ENCODE results near the gene ULK2.

Gene ULK2

DNA sequence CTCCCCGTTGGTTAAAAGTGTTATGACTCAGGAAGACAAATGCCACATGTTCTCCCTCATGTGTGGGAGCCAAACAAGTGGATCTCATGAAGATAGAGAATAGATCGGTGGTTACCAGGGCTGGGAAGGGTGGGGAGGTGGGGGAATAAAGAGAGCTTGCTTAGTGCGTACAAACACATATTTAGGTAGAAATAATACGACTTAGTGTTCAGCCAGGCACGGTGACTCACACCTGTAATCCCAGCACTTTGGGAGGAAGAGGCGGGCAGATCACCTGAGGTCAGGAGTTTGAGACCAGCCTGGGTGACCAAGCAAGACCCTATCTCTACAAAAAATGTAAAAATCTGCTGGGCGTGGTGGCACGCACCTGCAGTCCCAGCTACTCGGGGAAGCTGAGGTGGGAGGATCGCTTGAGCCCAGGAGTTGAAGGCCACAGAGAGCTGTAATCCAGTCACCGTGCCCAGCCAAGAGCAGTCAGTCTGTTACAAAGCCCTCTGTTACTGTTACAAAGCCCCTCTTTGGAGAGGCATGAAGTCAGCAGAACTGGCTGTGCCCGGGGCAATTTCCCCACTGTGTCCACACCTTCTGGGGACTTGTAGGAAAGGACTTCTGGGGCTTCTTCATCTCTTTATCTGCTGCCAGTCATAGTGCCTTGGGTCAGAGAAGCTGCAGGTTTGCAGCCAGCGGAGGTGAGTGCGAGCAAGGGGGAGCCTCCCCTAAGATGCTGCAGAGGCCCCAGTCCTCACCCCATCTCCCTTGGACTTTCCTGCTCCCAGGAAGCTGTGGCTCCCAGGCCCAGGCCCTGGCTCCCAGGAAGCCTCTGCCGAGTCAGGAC, 115.3 kb downstream of the ULK2 start:
- no peak for TF ChIP-seq ZNF274 (IDR thresholded peaks at IDR 0.05; ENCODE audit: low read depth, low read length)

DNA sequence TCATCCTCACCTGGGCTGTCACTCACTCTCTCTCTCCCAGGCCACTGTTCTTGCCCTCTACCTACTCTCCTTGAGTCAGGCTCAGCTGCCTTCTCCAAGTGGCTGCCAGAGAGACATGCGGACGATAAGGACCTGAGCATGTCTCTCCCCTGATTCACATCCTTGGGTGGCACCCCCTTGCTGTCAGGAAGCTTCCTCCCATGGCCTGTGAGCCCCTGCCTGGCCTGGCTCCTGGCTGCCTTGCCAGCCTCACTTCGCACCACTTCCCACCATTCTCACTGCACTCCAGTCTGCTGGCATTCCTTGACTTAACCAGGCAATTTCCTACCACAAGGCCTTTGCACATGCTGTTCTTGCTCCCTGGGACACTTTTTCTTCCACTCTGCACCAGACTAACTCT, 116.9 kb downstream of the ULK2 start:
- TF ChIP-seq ZNF274 (IDR thresholded peaks at IDR 0.05; ENCODE audit: low read depth, low read length) = no peak

More for the DNA sequence above, 115.3 kb downstream of the ULK2 start:
- no peak overlapping the region for H3K4me3 ChIP-seq (ENCODE audit: low read length)

DNA sequence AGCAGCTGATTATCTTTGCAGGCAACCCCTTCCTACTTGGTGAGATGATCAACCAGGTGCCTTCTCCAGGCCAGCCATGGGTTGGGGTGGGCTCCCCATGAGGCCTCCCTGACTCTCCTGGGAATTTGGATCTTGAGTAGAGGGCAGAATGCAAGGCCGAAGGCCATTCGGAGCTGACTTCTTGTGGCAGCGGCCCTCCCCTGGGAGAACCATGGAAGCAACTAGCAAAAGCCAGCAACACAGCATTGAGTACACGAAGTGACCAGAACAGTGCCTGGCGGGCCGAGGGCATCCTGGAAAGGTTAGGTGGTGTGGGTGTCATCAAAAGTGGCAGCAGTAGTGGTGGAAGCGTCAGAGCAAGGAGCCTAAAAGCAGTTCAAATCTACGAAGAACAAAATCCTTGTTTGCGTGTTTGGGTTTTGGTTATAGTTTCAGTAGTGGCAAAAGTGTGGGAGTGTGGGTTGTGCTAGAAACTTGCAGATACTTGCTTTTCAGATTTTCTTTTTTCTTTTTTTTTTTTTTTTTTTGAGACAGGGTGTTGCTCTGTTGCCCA, 117.6 kb downstream of the ULK2 start:
- H3K4me3 ChIP-seq (ENCODE audit: low read length) = no peak overlapping the region
- no peak for TF ChIP-seq ZNF274 (IDR thresholded peaks at IDR 0.05; ENCODE audit: low read depth, low read length)

More for the DNA sequence above, 116.9 kb downstream of the ULK2 start:
- H3K4me3 ChIP-seq (ENCODE audit: low read length) = no peak overlapping the region

DNA sequence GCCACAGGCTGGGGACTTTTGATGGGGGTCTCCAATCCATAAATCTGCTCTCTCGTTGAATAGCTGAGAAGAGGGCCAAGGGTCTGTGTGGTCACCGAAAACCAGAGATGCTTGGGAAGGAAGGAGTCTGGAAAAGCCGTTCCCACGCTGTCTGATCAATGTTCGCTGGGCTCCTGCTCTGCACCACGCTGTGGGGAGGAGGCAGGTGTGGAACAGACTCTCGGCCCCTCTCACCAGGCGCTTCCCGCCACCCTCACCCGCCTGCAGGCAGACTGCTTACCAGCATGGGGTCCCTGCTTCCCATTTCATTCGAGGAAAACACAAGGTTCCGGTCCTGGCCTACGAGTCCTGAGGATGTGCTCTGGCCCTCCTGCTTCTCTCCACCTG, 118.9 kb downstream of the ULK2 start:
- TF ChIP-seq ZNF274 (IDR thresholded peaks at IDR 0.05; ENCODE audit: low read depth, low read length) = no peak
- H3K4me3 ChIP-seq (ENCODE audit: low read length) = no peak overlapping the region

DNA sequence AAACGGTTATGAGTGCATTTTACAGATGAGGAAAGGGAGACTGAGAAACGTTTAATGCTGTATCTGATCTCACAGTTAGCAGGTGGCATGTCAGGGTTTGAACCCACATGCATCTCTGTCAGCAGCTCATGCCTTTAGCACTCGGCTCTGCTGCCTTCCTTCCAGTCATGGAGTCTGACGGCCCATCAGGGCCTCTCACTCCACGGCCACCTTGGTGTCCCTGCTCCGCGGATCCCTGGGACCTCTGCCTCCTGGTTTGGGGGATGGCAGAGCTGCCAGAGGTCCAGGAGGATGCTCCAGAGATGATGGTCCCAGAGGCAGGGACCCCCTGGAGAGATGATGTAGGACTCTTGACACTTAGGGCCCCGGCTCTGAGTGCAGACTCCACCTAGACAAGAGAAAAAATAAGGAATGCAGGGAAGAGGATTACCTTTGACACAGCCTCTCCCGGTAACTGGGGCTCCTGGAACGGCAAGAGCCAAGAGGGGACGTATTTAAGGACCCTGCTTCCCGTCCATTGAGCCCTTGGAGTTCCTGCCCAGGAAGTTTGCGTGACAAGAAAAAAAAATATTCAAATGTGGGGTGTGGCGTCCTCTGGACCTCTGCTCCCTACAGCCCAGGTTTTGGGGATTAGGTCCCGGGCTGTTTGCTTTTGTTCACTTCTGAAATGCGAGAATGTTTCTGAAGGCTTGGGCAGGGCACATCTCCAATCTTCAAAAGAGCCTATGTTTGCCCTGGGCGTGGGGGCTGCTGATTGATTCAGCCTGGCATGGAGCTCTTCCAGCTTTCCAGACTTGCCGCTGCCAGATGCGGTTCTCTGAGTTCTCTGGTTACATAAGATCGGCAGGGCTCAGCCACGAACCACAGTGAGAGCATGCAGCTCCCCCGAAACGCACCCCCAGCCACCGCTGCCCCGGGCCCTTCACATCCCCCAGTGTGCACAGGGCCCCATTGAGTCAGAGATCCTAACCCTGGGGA, 119.6 kb downstream of the ULK2 start, which contains the start of gene ALDH3A1:
Gene ALDH3A1 (minus strand): TSS at position 470 of the 978 bp plus-strand sequence. CDS start 3,169 bp downstream, outside the sequence.
- no peak within 1 kb of the TSS for H3K4me3 ChIP-seq (ENCODE audit: low read length)
- no peak for TF ChIP-seq ZNF274 (IDR thresholded peaks at IDR 0.05; ENCODE audit: low read depth, low read length)

DNA sequence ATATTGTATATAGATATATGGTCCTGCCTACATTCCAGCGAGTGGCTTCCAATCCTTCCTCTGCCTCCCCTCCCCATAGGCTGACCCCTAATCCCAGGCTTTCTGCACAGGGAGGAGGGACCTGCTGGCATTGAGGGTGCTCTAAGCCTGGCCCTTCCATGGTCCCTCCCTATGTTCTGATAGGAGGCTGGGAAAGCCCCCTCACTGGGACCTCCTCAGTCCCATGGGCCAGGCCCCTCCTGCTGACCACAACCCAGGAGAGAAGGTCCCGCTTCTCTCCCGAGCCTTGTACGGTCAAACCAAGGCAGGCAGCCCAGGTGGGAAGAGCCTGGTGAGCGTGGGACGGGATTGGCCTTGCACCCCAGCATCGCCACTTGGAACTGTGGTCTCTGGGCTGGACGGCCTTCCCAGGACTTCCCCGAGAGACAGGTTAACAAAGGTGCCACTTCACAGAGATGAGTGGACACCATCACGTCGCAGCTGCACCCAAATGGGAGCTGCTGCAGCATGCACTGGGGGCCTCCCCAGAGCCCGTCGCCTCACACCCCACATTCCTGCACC, 120.5 kb downstream of the ULK2 start:
- no peak for TF ChIP-seq ZNF274 (IDR thresholded peaks at IDR 0.05; ENCODE audit: low read depth, low read length)
- no peak overlapping the region for H3K4me3 ChIP-seq (ENCODE audit: low read length)

DNA sequence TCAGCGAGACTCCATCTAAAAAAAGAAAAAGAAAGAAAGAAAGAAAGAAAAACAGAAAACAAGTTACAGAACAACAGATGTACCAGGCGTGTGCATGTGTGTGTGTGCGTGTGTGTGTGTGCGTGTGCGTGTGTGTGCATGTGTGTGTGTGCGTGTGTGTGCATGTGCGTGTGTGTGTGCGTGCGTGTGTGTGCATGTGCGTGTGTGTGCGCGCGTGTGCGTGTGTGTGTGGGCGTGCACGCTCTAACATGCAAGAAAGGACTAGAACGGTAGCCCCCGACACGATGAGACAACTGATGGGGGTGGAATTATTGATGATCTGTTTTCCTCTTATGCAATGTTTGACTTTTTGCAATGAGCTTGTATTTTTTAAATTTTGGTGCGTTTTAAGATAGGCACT, 121.2 kb downstream of the ULK2 start:
- no peak overlapping the region for H3K4me3 ChIP-seq (ENCODE audit: low read length)
- no peak for TF ChIP-seq ZNF274 (IDR thresholded peaks at IDR 0.05; ENCODE audit: low read depth, low read length)

DNA sequence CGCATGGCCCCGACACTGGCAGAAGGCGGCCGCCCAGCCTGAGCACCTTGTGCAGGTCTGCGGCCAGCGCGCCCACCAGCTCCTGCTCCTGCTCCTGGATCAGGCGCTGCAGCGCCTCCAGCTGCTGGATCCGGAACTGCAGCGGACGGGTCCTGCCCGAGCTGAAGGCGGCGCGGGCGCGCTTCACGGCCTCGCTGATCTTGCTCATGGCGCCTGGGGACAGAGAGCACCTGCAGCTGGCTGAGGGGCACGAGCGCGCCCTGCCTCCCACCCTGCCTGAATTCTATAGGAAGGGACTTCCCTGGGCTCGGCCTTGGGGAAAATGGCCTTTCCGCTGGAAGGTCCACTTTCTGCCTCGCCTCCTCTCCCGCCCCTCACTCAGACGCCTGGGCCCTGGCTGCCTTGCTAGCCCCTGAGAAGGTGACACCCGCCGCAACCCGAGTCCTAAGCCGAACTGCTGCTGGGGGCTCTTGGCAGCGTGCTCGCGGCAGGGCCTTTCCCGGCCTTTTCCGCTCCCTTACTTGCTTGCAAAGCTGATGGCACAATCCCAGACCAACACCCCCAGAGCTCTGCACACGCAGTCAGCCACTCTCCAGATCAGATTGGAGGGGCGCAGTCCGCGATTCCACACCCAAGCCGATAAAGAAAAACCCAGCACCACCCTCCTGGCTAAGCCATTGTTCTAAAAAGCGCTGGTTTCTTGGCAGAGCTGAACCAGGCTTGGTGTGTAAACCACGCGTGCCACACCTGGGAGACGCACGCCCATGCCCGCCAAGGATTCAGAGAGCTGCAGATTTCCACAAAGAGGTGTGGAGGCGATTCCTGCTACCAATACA, 122.6 kb downstream of the ULK2 start:
- TF ChIP-seq ZNF274 (IDR thresholded peaks at IDR 0.05; ENCODE audit: low read depth, low read length) = no peak
- H3K4me3 ChIP-seq (ENCODE audit: low read length) = peak overlapping the region; percentile 10; the same call in 1 of the 2 replicates

DNA sequence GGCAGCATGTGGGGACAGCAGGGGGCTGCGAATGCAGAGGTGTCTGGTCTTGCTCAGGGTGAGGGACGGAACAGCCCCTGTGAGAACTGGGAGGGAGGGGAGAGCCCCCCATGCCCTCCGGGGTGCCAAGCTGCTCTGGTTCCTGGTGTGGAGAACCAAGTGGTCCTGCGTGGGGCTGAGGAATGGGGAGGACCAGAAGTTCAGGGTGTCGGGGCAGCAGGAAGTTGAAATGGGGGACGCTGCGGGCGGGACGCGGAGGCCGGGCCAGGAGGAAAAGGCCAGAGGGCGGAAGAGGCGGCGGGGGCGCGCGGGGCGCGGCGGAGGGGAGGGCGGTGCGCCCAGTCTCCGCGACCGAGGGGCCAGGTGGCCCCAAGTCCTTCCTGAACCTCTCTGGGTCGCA, 123.2 kb downstream of the ULK2 start:
- H3K4me3 ChIP-seq (ENCODE audit: low read length) = peak overlapping the region; percentile 35; the same call in 1 of the 2 replicates
- no peak for TF ChIP-seq ZNF274 (IDR thresholded peaks at IDR 0.05; ENCODE audit: low read depth, low read length)

DNA sequence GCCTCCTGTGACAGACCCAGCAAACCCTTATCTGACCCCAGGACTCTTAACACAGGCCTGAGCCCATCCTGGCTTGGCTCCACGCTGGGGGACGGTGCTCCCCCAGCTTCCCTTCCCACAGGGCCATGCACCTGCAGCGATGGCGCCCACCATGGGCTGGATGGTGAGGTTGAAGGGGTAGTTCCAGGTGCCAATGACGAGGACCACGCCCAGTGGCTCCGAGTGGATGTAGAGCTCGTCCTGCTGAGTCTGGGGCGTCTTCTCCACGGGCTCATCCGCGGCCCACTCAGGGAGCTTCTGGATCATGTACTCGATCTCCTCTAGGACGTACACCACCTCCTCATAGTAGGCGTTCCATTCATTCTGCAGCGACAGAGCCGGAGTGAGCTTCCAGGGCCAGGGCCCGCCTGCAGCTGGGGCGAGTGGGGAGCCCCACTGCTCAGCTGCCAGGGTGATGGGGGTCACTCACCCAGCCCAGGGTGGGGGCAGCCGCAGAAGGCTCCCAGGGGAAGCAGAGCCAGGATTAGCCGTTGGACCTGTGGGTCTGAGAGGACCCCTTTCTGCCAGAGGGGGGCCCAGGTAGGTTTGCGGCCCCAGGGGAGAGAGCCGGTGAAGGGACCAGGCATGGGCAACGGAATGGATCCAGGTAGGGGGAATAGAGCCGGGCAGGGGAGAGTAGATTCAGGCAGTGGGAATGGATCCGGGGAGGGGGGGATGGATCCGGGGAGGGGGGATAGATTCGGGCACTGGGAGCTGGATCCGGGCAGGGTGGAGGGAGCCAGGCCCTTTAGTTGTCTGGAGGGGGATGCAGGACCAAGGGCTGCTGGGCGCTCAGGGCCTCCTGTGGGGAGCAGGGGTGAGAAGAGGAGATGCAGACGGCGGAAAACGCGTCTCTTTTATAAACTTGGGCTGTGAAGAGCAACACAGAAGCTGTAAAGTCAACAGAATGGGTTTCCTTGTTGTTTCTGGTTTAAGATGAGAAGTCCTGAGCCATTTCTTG, 124.3 kb downstream of the ULK2 start:
- TF ChIP-seq ZNF274 (IDR thresholded peaks at IDR 0.05; ENCODE audit: low read depth, low read length) = no peak
- no peak overlapping the region for H3K4me3 ChIP-seq (ENCODE audit: low read length)

DNA sequence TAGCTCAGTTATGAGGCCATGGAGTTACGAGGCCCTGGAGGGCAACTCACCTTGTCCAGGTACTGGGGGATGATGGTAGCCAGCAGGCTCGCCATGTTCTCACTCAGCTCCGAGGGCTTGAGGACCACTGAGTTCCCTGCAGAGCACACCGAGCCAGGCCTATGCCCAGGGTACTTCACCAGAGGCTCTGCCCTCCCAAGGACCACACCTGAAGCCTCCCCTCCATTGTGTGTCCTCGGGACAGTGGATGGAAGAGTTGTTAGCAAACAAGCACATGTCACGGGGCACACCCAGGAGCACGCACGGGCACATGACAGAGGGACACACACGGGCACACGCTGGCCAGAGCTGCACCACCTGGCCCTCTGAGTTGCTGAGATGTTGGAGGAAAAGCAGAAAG, 125.2 kb downstream of the ULK2 start:
- no peak for TF ChIP-seq ZNF274 (IDR thresholded peaks at IDR 0.05; ENCODE audit: low read depth, low read length)
- H3K4me3 ChIP-seq (ENCODE audit: low read length) = no peak overlapping the region

All from GM08714 (cell line).